HG03575 (cell line): ENCODE measurements around the gene BIRC6.

ENCODE experiments used
- ATAC-seq: cut with Tn5 transposase; IDR thresholded peaks from one replicate; pipeline ENCODE4 v1.9.1; 2021; ENCODE audit not compliant: unreplicated experiment, insufficient number of reproducible peaks, low FRiP score; ENCODE audit errors: extremely low read depth

BIRC6 gene

GRCh38 chr2:32372519-32373182, 15.8 kb downstream of the BIRC6 start:
- ATAC-seq, result no peak

- ATAC-seq, result no peak
Measured at GRCh38 chr2:32375228-32375892, 18.5 kb downstream of the BIRC6 start.

GRCh38 chr2:32376756-32377155, 19.9 kb downstream of the BIRC6 start:
- no peak for ATAC-seq

- no peak for ATAC-seq
Measured at GRCh38 chr2:32377928-32378327, 21.1 kb downstream of the BIRC6 start.

GRCh38 chr2:32379352-32379751, 22.5 kb downstream of the BIRC6 start:
- no peak for ATAC-seq

- ATAC-seq, result no peak
Measured at GRCh38 chr2:32383858-32384257, 27.0 kb downstream of the BIRC6 start.

GRCh38 chr2:32384529-32384928, 27.7 kb downstream of the BIRC6 start:
- no peak for ATAC-seq

GRCh38 chr2:32386739-32387138, 29.9 kb downstream of the BIRC6 start:
- no peak for ATAC-seq

GRCh38 chr2:32399221-32399620, 42.4 kb downstream of the BIRC6 start:
- ATAC-seq, result no peak

GRCh38 chr2:32402091-32402490, 45.3 kb downstream of the BIRC6 start:
- ATAC-seq, result no peak

GRCh38 chr2:32403782-32404181, 47.0 kb downstream of the BIRC6 start:
- no peak for ATAC-seq

- no peak for ATAC-seq
Measured at GRCh38 chr2:32404691-32405090, 47.9 kb downstream of the BIRC6 start.

- no peak for ATAC-seq
Measured at GRCh38 chr2:32416519-32416918, 59.7 kb downstream of the BIRC6 start.

- ATAC-seq, result no peak
Measured at GRCh38 chr2:32417659-32418058, 60.8 kb downstream of the BIRC6 start.

GRCh38 chr2:32418778-32419177, 62.0 kb downstream of the BIRC6 start:
- ATAC-seq, result no peak

- ATAC-seq, result no peak
Measured at GRCh38 chr2:32422133-32422532, 65.3 kb downstream of the BIRC6 start.

GRCh38 chr2:32423536-32423935, 66.7 kb downstream of the BIRC6 start:
- ATAC-seq, result no peak

- ATAC-seq, result no peak
Measured at GRCh38 chr2:32424739-32425138, 67.9 kb downstream of the BIRC6 start.

GRCh38 chr2:32425719-32426141, 68.9 kb downstream of the BIRC6 start:
- ATAC-seq, result no peak

GRCh38 chr2:32427672-32428610, 71.1 kb downstream of the BIRC6 start:
- ATAC-seq, result no peak
